Hematopoietic multipotent progenitor cell treated with erythropoietin and hydrocortisone succinate and interleukin-3 and kit ligand, for 15 days (in vitro differentiated cells): ENCODE data around the gene USP13.

Source experiments
- DNase-seq: peaks from one replicate; pipeline ENCODE4 v3.0.0-alpha.2; 2015; ENCODE audit warnings: low spot score

Gene USP13

DNA sequence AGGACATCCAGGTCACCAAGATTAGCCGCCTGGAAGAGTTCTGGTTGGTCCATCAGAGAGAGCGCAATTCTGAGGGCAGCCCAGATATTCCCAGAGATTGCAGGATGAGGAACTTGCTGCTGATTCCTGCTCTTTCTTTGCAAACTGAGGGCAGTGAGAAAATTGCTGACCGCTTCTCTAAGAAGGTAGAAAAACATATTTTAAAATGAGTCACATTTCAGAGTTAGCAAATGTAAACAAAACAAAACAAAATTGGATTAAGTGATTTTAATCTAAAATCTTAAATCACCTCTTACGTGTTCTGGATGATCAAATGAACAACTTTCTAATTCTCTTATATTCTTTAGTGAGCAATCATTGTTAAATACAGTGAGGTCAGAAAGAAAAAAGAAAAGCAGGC lies 149.0 kb downstream of the USP13 start:
- DNase-seq: no peak

DNA sequence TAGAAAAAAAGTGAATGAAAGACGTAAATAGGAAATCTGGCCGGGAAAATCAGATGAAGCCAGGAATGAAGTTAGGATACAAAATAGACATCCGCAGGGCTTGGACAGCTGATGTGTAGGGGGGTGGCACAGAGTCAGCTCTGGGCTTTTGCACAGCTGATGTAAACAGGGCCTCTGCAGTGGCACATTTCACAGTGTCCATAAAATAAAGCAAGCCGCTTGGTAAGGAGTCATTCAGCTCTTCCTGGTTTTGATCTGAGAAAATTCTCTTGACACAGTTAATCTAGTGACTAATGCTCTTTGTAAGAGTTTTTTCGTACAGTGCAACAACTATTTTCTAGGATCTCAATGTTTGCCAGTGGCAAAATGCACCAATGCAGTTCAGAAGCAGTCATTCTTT lies 153.3 kb downstream of the USP13 start:
- DNase-seq: no peak

DNA sequence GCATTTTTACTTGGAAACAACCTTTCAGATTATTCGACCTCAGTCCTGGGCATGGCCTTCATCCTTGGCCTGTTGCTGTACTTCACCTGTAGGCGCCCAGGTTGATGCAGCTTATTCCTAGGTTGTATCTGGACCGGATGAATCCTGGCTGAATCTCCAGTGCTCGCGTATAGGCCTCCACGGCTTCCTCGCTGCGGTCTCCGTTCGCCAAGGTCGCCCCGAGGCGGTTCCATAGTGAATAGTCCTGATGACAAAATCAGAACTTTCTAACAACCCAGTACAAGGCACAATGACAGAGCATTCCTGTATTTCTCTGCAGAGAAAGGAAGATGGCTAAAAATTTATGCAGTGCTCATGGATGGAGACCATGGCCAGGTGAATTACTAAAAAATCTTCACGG lies 154.7 kb downstream of the USP13 start:
- DNase-seq: no peak

DNA sequence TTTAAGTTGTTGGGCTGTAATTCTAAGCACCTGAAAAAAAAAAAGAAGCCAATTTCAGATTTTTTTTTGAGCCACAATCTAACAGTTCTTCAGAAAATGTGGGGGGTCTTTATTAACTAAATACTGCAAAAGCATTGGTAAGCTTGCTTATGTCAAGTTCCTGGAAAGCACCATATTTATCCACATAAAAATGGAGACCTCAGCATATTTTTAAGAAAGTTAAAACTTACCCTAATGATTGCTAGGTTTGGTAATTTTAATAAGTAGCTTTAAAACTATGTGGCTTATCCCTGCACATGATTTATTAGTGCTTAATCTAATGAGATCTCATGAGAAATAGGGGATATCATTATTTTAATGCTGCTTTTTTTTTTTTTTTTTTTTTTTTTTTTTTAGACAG lies 156.8 kb downstream of the USP13 start:
- no peak for DNase-seq

DNA sequence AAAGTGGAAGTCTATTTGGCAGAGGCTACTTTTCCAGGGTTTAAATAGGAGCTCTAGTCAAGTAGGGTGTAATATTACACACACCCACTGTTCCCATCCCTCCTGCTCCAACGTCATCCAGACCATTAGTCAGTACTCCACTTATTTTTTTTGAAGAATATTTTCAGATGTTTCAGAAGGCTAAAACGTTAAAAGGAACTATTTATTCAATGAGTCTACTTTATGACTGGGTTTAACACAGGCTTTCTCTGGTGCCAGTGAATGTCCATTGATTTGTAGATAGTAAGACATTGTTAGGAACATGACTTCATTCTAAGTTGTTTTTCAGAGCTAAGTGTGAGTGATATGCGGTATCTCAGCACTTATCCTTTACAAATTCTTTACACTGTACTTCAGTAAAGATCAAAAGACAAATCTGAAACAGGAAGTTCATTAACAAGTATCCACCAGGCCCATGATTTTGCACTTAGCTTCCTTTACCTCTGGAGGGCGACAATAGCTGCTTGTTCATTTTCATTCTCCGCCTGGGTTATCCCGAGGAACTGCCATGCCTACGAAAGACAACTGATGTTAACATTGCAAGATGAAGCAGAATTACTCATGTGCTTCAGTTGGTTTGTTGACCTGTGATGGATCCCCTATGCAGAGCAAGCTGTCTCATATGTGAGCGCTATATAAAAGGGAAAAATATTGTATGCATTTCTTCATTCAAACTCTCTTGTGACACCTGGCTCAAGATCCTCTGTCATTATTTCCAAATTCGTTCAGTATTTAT lies 158.7 kb downstream of the USP13 start:
- no peak for DNase-seq

DNA sequence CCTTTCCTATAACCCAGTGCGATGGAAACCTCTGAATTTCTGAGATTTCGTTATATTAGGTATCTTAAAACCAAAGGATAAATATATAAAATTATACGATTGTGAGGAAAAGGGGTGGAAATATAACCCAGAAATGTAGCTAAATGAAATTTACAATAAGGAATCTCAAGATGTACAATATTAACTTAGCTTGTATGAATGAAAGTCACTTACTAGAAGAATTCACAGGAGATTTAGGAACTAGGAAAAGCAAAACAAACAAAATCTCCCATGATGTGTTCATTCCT lies 159.2 kb downstream of the USP13 start:
- no peak for DNase-seq

DNA sequence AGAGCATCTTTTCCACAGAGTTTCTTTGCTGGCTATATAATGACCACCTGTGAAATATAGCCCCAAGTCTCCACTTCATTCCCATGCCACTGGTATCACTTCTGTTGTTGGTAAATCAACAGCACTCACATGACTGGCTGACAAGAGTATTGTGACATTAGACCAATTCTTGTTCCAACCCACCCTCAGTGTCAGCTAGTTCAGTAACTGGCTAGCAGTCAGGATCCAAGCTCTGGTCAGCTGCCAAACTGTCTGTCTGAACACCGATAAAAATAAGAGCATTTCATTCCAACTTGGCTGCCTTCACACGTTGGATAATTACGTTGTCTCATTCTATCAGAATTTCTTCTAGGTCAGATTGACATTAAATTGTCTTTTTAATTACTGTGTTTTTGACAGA lies 166.5 kb downstream of the USP13 start:
- DNase-seq: no peak

DNA sequence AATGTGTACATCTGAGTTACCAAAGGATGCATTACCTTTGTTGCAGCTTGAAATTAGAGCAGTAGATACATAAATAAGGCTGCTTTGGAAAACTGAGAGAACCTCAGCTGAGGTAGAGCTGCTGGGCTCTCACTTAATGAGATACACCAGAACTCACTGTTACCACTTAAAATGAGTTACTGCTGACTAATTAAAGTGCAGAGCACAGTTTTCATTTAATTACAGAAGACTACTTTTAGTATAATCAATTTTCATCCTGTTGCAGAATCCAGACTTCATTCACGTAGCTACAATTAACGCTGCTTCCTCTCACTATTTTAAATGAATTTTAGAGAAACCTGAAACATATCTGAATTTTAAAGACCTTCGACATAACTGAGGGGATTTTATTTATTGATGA lies 169.5 kb downstream of the USP13 start:
- no peak for DNase-seq

DNA sequence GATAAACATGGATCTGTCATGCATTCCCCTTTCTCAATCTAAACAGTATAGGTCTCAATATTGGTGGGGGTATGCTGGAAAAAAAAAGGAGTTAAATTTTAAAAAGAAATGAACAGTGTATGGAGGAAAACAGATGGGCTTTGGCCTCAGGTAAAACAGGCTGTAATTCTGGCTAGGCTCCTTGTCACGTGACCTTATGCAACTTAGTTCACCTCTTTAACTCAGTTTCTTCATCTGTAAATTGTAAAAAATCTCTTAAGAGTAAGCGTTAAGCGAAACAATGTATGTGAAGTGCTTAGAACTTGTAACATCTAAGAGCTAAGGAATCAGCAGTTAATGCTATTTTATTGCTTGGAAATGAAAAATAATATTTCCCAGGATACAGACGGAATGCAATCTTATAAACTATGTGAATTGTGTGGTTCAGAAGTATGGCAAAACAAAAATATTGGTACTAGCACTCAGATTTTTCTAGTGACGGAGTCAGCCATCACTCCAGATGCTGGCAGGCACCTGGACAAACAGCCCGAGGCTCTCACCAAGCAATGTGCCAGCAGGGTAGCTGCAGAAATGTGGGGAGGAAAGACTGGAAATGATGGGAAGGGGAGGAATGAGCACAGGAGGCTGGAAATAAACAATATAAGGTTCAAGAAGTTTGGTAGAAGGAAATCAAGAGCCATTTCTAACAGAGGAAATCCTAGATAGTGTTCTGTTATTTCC lies 172.8 kb downstream of the USP13 start:
- no peak for DNase-seq

DNA sequence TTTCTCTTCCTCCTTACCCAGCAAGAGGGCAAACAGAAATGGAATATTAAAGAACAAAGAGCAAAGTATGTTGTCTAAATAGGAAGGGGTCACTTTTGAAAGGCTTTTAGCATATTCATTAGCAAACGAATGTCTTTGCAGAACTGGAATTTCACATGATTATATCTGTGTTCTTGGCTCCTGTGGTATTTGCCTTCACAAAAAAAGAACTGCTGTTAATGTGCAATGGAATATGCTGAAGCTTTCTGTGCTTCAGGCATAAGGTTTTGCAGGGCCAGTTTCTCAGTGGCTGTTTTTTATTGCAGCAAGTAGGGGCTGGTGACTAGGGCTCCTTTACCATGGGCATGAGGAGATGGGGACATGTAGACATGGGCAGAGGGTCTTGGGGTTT lies 173.4 kb downstream of the USP13 start:
- no peak for DNase-seq

DNA sequence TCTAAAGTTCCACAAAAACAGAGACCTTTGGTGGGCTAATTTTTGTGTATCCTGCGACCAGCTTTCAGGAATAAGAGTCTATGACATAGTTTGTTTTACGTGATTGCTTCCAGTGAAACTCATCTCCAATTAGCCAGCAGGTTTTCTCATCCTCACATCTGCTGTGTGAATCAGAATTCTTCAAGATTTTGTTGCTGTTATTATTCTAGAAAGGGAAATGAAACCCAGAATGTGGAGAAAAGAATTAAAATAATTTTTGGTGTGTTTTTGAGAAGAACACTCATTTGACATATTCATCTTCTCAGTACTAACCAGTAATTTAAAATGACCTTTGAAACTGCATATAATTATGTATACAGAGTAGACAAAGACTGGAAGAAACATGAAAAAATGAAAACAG lies 175.9 kb downstream of the USP13 start:
- no peak for DNase-seq

DNA sequence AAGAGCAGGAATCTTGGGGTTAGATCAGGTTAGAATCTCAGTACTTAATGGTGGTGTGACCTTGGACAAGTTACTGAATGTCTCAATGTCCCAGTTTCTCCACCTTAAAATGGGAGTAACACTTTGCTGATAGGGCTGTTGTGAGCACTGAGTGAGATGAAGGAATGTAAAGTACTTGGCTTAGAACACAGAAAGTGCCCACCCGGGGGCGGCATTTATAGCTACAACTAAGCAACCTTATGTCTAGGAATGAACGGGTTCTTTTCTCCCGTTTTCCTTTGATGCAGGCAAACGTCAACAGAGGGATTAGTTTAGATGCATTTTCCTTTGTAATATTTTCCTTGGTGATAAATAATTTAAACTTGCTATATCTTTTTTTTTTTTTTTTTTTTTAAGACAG lies 176.6 kb downstream of the USP13 start:
- DNase-seq: no peak

DNA sequence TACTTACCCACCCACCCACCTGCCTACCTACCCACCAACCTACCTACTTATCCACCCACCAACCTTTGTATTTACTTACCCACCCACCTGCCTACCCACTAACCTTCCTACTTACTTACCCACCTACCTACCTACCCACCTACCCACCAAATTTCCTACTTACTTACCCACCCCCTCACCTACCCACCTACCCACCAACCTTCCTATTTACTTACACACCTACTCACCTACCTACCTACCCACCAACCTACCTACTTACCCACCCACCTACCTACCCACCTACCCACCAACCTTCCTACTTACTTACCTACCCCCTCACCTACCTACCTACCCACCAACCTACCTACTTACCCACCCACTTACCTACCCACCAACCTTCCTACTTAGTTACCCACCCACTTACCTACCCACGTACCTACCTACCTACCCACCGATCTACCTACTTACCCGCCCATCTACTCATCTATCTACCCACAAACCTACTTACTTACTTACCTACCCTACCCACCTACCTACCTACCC lies 179.6 kb downstream of the USP13 start:
- DNase-seq: no peak

DNA sequence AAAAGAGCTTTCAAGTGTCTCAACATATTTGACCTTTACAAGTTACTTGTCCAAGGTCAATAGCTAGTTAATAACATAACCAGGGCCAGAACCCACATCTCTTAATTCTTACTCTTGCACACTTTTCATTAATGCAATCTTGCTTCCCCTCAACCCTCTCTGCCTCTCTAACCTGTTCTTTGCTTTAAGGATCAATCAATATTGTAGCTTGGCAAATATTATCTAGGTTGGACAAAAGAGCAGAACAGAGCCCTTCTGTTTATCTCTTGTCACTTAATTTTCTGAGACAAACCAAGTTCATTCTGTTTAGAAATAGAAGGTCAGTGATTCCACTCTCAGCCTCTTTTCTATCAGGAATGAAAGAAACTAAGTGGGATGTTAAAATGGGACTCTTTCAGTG lies 180.5 kb downstream of the USP13 start:
- no peak for DNase-seq

DNA sequence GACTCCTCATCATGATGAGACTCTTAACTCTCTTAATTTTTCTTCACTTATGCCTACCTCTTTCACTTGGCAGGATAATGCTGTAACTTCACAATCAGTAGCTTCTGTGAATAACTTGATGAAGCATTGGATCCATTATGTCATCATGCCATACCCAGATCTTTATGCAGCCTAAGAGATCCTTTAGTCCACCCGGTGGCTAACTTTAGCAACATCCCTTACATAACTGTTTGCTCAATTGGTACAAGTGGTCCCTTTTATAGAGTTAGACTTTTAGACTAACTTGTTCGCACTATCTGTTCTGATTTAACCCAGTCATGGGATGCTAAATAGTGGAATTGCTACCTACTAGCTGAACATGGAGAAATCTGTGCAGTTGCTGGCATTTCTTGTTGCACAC lies 184.5 kb downstream of the USP13 start:
- no peak for DNase-seq
